H1 (cell line): ENCODE data around the gene MYD88. TPM values are rescaled to one million over a fixed set of nuclear protein-coding genes. Genes with fewer than 3 reads are reported as not detected.

Experiments used
- ASH2L ChIP-seq: fragments of 200-600, 300-600 bp; sonication (generic); IDR thresholded peaks from one replicate; pipeline ENCODE4 v1.7.1; 2017; ENCODE audit warnings: low read length
- CBX8 ChIP-seq: fragments of 300-800, 300-1000 bp; sonication (generic); IDR thresholded peaks from 2 replicates; pipeline ENCODE4 v1.7.1; 2016; ENCODE audit warnings: low read depth, low read length, borderline replicate concordance
- CREB1 ChIP-seq: IDR thresholded peaks from 2 replicates; pipeline ENCODE4 v1.6.1; 2012; ENCODE audit warnings: inconsistent platforms
- HDAC2 ChIP-seq, 2 experiments: fragments of 300-600 bp in 1 of 2; sonication (generic) in 1 of 2; IDR thresholded peaks; 2 replicates each; pipeline ENCODE4 v1.6.1; 2011 to 2012; ENCODE audit warnings: low read depth in 2 of 2, low read length in 2 of 2, mild to moderate bottlenecking in 2 of 2, moderate library complexity in 2 of 2, borderline replicate concordance in 1 of 2, inconsistent platforms in 1 of 2
- JUN ChIP-seq: IDR thresholded peaks from 2 replicates; pipeline ENCODE4 v1.6.1; 2011; ENCODE audit warnings: low read depth, mild to moderate bottlenecking, improper control_type of control experiment, low read length
- MAFK ChIP-seq: IDR thresholded peaks from 2 replicates; pipeline ENCODE4 v1.6.1; 2012; ENCODE audit warnings: low read depth, mild to moderate bottlenecking, improper control_type of control experiment, low read length
- NANOG ChIP-seq: IDR thresholded peaks from 2 replicates; pipeline ENCODE4 v1.6.1; 2011; ENCODE audit warnings: low read length, low read depth, mild to moderate bottlenecking, inconsistent platforms; ENCODE audit not compliant: insufficient read depth, poor library complexity, severe bottlenecking
- PHF8 ChIP-seq: fragments of 200-600 bp; sonication (generic); conservative IDR thresholded peaks from 2 replicates; pipeline ENCODE4 v1.7.1; 2012; ENCODE audit warnings: low read depth, mild to moderate bottlenecking, inconsistent platforms, low read length, moderate library complexity
- POLR2A ChIP-seq, 2 experiments: IDR thresholded peaks; 1 replicate in 1 of 2; 2 replicates in 1 of 2; pipeline ENCODE4 v1.6.1; 2011; ENCODE audit warnings: low read depth in 2 of 2, low read length in 2 of 2, mild to moderate bottlenecking in 2 of 2; ENCODE audit errors: control extremely low read depth in 1 of 2
- POLR2AphosphoS5 ChIP-seq: IDR thresholded peaks from 2 replicates; pipeline ENCODE4 v1.6.1; 2011; ENCODE audit warnings: low read depth, low read length
- RAD21 ChIP-seq, 2 experiments: IDR thresholded peaks in 1 of 2; conservative IDR thresholded peaks in 1 of 2; 2 replicates each; pipeline ENCODE4 v1.6.1; 2011; ENCODE audit warnings: low read depth in 2 of 2, low read length in 2 of 2, improper control_type of control experiment in 1 of 2, inconsistent platforms in 1 of 2, mild to moderate bottlenecking in 1 of 2, moderate library complexity in 1 of 2
- RXRA ChIP-seq: IDR thresholded peaks from 2 replicates; pipeline ENCODE4 v1.6.1; 2011; ENCODE audit warnings: low read depth, mild to moderate bottlenecking, low read length, moderate library complexity; ENCODE audit not compliant: insufficient read depth
- SIN3A ChIP-seq, 2 experiments: IDR thresholded peaks in 1 of 2; conservative IDR thresholded peaks in 1 of 2; 2 replicates each; pipeline ENCODE4 v1.6.1; 2011 to 2012; ENCODE audit warnings: low read length in 2 of 2, improper control_type of control experiment in 1 of 2, low read depth in 1 of 2, mild to moderate bottlenecking in 1 of 2
- SP4 ChIP-seq: IDR thresholded peaks from 2 replicates; pipeline ENCODE4 v1.6.1; 2012; ENCODE audit warnings: low read length, inconsistent platforms
- TAF1 ChIP-seq: IDR thresholded peaks from 2 replicates; pipeline ENCODE4 v1.6.1; 2011; ENCODE audit warnings: mild to moderate bottlenecking, low read depth, low read length
- TBP ChIP-seq: IDR thresholded peaks from 2 replicates; pipeline ENCODE4 v1.6.1; 2011; ENCODE audit warnings: low read depth, low read length, improper control_type of control experiment
- YY1 ChIP-seq: IDR thresholded peaks from 2 replicates; pipeline ENCODE4 v1.6.1; 2011; ENCODE audit warnings: low read depth, mild to moderate bottlenecking, low read length
- polyA plus RNA-seq, 7 experiments: library from polyadenylated mRNA; depleted of rRNA in 3 of 7; stranded (reverse) in 5 of 7; unstranded in 2 of 7; fragments of >200 nt in 5 of 7; fragments of 200-250 nt in 2 of 7; gene quantifications; 1 replicate in 5 of 7; 2 replicates in 1 of 7; 4 replicates in 1 of 7; pipeline versions ENCODE4 v1.2.1 to v1.2.3, GENCODE V29; 2011 to 2013; ENCODE audit warnings: missing spikeins in 2 of 7, mixed read lengths in 2 of 7
- total RNA-seq: library from RNA; stranded (reverse); fragmentation: NEBNext Ultra II Directional; extraction: Animal tissue kit (Norgen Biotek cat#: 25700); gene quantifications from 2 replicates; pipeline ENCODE4 v1.2.1, GENCODE V29; 2021

MYD88 gene
- total and polyA plus RNA-seq, 2 of the 8 experiments (the other 6 are each of a cell fraction or from before 2014, with no cell fraction given), result 22.1 to 22.5 TPM

- TF ChIP-seq SP4 (no peak), POLR2A (IDR thresholded peaks at IDR 0.05; ENCODE audit: control extremely low read depth in 1 of 2, low read depth in 2 of 2, low read length in 2 of 2) (peak in 1 of 2 experiments; percentile 48; a peak in 2 of 3 replicates), TAF1 (peak; percentile 64), ASH2L (peak; percentile 61), RXRA (no peak), HDAC2 (IDR thresholded peaks at IDR 0.05; ENCODE audit: borderline replicate concordance in 1 of 2, low read depth in 2 of 2, low read length in 2 of 2) (peak in 1 of 2 experiments; percentile 13; a peak in 2 of 4 replicates), POLR2AphosphoS5 (peak; percentile 60), YY1 (0 out of 2 replicates have a peak, but pooled peaks have one; percentile 46), RAD21 (IDR thresholded peaks at IDR 0.05 in 1 of 2, conservative IDR thresholded peaks at IDR 0.05 in 1 of 2; ENCODE audit: low read depth in 2 of 2, low read length in 2 of 2) (0 out of 4 replicates have a peak, but pooled peaks of 1 of the 2 experiments have one; percentile 12), PHF8 (peak; percentile 77), CBX8 (no peak), NANOG (no peak), JUN (no peak), SIN3A (conservative IDR thresholded peaks at IDR 0.05 in 1 of 2, IDR thresholded peaks at IDR 0.05 in 1 of 2; ENCODE audit: low read depth in 1 of 2, low read length in 2 of 2) (peak; percentile 33 to 65; a peak in 1 of 4 replicates), TBP (peak; percentile 53; the same call in 1 of the 2 replicates), MAFK (no peak), CREB1 (0 out of 2 replicates have a peak, but pooled peaks have one; percentile 23)
Measured at GRCh38 chr3:38138349-38139190, at the start of gene MYD88 (continued).
